Calu3 (cell line): ENCODE data around the gene CARM1. TPM values are rescaled to one million over a fixed set of nuclear protein-coding genes. Genes with fewer than 3 reads are reported as not detected.

Source experiments
- BruUV-seq: library from RNA; stranded (reverse); fragments of 400-500 nt; replicated peaks from 2 replicates; lab custom pipeline; 2021; lab: Mats Ljungman, UMichigan
- CTCF ChIA-PET: fragments of 300-600 bp; sonication (Branson Sonifier 250); formaldehyde crosslinking; loops from one replicate; lab custom pipeline; 2022; ENCODE audit warnings: antibody characterized with exemption; lab: Charles Lee
- DNase-seq: peaks from one replicate; pipeline ENCODE4 v3.0.0; 2022
- H3K27ac Mint-ChIP-seq: one replicate; pipeline ENCODE4 v1.8.0; 2022; ENCODE audit warnings: mixed read lengths; ENCODE audit not compliant: unreplicated experiment
- H3K27me3 Mint-ChIP-seq: one replicate; pipeline ENCODE4 v1.8.0; 2022; ENCODE audit warnings: mixed read lengths; ENCODE audit not compliant: unreplicated experiment
- H3K36me3 Mint-ChIP-seq: one replicate; pipeline ENCODE4 v1.8.0; 2022; ENCODE audit warnings: mild to moderate bottlenecking, moderate library complexity, mixed read lengths; ENCODE audit not compliant: insufficient read depth, unreplicated experiment
- H3K4me1 Mint-ChIP-seq: one replicate; pipeline ENCODE4 v1.8.0; 2022; ENCODE audit warnings: mild to moderate bottlenecking, low read depth, mixed read lengths; ENCODE audit not compliant: unreplicated experiment
- H3K4me3 Mint-ChIP-seq: one replicate; pipeline ENCODE4 v1.8.0; 2022; ENCODE audit warnings: mild to moderate bottlenecking, low read depth, moderate library complexity, mixed read lengths; ENCODE audit not compliant: unreplicated experiment
- H3K9me3 Mint-ChIP-seq: one replicate; pipeline ENCODE4 v1.8.0; 2022; ENCODE audit warnings: low read depth, mixed read lengths; ENCODE audit not compliant: unreplicated experiment
- intact Hi-C: fragments of 100-400 bp; cut with micrococcal nuclease; formaldehyde crosslinking; loops from one replicate; pipeline ENCODE4 v1.10.0; 2022; ENCODE audit not compliant: unreplicated experiment
- total RNA-seq: library from RNA; stranded (reverse); gene quantifications from 2 replicates; pipeline ENCODE4 v1.2.3, GENCODE V29; 2022
- TF ChIP-seq, protein P1 (sequence below): fragments of 200-600 bp; IDR thresholded peaks from one replicate; pipeline ENCODE4 v1.8.0; 2022; ENCODE audit warnings: antibody characterized with exemption; ENCODE audit not compliant: unreplicated experiment

Gene CARM1
- total RNA-seq, 1 experiment from 2014 or later, result 32.8 TPM

DNA sequence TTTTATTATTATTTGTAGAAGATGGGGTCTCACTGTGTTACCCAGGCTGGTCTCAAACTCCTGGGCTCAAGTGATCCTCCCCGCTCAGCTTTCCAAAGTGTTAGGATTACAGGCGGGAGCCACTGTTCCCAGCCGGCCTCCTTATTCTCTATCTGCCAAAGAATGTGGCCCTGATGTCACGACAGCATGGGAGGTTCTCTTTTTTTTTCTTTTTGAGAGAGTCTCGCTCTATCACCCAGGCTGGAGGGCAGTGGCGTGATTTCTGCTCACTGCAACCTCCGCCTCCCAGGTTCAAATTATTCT is 23.5 kb downstream of the CARM1 start:
- TF ChIP-seq, protein P1, sequence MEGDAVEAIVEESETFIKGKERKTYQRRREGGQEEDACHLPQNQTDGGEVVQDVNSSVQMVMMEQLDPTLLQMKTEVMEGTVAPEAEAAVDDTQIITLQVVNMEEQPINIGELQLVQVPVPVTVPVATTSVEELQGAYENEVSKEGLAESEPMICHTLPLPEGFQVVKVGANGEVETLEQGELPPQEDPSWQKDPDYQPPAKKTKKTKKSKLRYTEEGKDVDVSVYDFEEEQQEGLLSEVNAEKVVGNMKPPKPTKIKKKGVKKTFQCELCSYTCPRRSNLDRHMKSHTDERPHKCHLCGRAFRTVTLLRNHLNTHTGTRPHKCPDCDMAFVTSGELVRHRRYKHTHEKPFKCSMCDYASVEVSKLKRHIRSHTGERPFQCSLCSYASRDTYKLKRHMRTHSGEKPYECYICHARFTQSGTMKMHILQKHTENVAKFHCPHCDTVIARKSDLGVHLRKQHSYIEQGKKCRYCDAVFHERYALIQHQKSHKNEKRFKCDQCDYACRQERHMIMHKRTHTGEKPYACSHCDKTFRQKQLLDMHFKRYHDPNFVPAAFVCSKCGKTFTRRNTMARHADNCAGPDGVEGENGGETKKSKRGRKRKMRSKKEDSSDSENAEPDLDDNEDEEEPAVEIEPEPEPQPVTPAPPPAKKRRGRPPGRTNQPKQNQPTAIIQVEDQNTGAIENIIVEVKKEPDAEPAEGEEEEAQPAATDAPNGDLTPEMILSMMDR, result no peak
- no peak for DNase-seq
- H3K27ac Mint-ChIP-seq, result no peak overlapping the region
- no peak overlapping the region for H3K4me3 Mint-ChIP-seq
- CTCF ChIA-PET, result no interaction called here
- H3K27me3 Mint-ChIP-seq, result no peaks in the 10 kb centered on the region
- H3K4me1 Mint-ChIP-seq, result peaks cover 25% of the 10 kb centered on the region
- no peaks in the 10 kb centered on the region for H3K9me3 Mint-ChIP-seq
- BruUV-seq, result no TSS peak
- H3K36me3 Mint-ChIP-seq, result peaks cover 5% of the 10 kb centered on the region
- intact Hi-C loops, result no loop called here

DNA sequence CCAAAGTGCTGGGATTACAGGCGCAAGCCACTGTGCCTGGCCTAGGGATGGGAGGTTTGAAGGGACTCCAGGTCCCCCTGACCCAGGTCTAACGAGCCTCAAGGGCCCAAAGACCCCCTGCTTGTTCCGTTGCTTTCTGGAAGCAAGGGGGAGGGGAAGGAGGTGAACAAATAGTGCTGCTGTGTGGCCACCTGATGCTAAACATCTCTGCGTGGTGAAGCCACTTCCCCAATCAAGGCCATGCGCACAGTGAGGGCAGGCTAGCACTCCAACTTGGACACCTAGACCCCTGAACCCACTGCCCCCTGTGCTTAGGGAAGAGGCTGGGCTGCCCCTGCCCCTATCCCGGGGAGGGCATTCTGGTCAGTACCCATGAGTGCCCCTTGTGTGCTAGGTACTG is 24.0 kb downstream of the CARM1 start:
- Mint-ChIP-seq H3K27ac (no peak overlapping the region), H3K27me3 (no peaks in the 10 kb centered on the region), H3K4me1 (peaks cover 25% of the 10 kb centered on the region), H3K4me3 (no peak overlapping the region), H3K36me3 (peaks cover 5% of the 10 kb centered on the region), H3K9me3 (no peaks in the 10 kb centered on the region)
- intact Hi-C loops, result no loop called here
- TF ChIP-seq, protein P1, result no peak
- CTCF ChIA-PET, result no interaction called here
- no TSS peak for BruUV-seq
- no peak for DNase-seq

DNA sequence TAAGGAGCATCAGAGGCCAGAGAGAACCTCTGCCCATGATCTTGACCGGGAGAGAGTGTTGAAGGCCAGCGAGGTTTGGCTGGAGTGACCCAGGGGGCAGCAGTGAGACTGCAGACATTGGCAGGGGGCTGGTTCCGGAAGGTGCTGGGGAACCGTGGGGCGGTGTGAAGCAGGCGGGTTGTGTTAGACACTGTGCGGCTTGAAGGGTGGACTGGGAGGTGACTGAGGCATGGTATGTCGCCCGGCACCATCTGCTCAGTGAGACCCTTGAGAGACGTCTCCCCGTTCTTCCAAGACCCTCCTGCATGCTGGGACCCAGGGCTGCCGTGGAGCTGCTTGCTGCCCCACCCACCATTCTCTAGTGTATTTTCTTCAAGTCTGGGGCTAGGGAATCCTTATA is 24.6 kb downstream of the CARM1 start:
- CTCF ChIA-PET, result no interaction called here
- intact Hi-C loops, result no loop called here

DNA sequence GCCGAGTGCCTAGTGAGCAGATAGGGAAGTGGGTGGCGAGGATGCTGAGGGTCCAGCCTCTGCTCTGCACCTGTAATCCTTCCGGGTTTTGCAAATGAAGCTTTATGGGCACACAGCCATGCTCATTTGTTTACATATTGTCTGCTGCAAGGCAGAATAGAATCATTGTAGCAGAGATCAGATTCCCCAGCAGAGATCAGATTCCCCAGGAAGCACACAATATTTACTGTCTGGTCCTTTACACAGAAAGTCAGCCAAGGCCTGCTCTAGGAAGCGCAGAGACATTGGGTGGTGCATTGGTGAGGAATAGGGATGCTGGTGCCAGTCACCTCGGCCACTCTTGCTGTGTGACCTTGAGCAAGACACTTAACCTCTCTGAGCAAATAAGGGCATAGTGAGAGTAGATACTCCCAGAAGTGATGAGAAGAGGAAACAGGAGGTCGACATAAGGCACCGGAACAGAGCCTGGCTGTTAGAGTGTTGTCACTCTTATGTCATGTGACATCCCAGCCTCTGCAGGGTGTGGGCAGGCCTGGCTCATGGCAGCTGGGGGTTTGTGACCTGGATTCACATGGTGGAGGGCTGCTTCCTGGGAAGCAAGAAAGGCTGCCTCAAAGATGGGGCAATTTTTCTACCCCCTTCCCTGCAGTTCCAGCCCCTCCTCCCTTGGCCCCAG is 25.6 kb downstream of the CARM1 start:
- H3K36me3 Mint-ChIP-seq, result peaks cover 5% of the 10 kb centered on the region
- peak overlapping the region; percentile 17 for H3K27ac Mint-ChIP-seq
- no peak overlapping the region for H3K4me3 Mint-ChIP-seq
- BruUV-seq, result no TSS peak
- intact Hi-C loops, result no loop called here
- TF ChIP-seq, protein P1, result no peak
- H3K4me1 Mint-ChIP-seq, result peaks cover 25% of the 10 kb centered on the region
- CTCF ChIA-PET, result no interaction called here
- H3K27me3 Mint-ChIP-seq, result no peaks in the 10 kb centered on the region
- no peaks in the 10 kb centered on the region for H3K9me3 Mint-ChIP-seq
- no peak for DNase-seq

More for the DNA sequence above, 24.6 kb downstream of the CARM1 start:
- H3K9me3 Mint-ChIP-seq, result no peaks in the 10 kb centered on the region
- DNase-seq, result no peak
- no peak overlapping the region for H3K27ac Mint-ChIP-seq
- TF ChIP-seq, protein P1, result no peak
- BruUV-seq, result no TSS peak
- peaks cover 25% of the 10 kb centered on the region for H3K4me1 Mint-ChIP-seq
- H3K4me3 Mint-ChIP-seq, result no peak overlapping the region
- H3K36me3 Mint-ChIP-seq, result peaks cover 5% of the 10 kb centered on the region
- no peaks in the 10 kb centered on the region for H3K27me3 Mint-ChIP-seq
